PC-3 (cell line): ENCODE measurements around the gene GNAZ. TPM values are rescaled to one million over a fixed set of nuclear protein-coding genes. Genes with fewer than 3 reads are reported as not detected.

ENCODE experiments used
- ATAC-seq: fragments of 200-7000 bp; cut with Tn5 transposase; 2 replicates; pipeline ENCODE4 v1.9.1; 2020; ENCODE audit warnings: mild to moderate bottlenecking, moderate library complexity
- BruUV-seq: library from RNA; stranded (reverse); fragments of 400-500 nt; replicated peaks from 2 replicates; lab custom pipeline; 2021; lab: Mats Ljungman, UMichigan
- CTCF ChIA-PET: fragments of 300-600 bp; sonication (Branson Sonifier 250); formaldehyde crosslinking; loops from one replicate; lab custom pipeline; 2022; ENCODE audit warnings: antibody characterized with exemption; lab: Charles Lee
- POLR2A ChIA-PET: fragments of 300-600 bp; sonication (Branson Sonifier 250); formaldehyde crosslinking; loops from one replicate; lab custom pipeline; 2022; ENCODE audit warnings: antibody characterized with exemption; ENCODE audit not compliant: unreplicated experiment; lab: Charles Lee
- DNase-seq: peaks from one replicate; pipeline ENCODE4 v3.0.0-alpha.2; 2015
- H2AFZ ChIP-seq: fragments of 300-600 bp; sonication (generic); 2 replicates; pipeline ENCODE4 v1.6.0; 2016; ENCODE audit warnings: antibody characterized with exemption, low read length
- H3F3A ChIP-seq: fragments of 300-600 bp; sonication (generic); one replicate; pipeline ENCODE4 v1.6.0; 2017; ENCODE audit warnings: antibody characterized with exemption, low read length, control low read depth, mild to moderate bottlenecking; ENCODE audit not compliant: unreplicated experiment
- H3K27ac ChIP-seq: fragments of 300-600 bp; sonication (generic); 2 replicates; pipeline ENCODE4 v1.5.1; 2016; ENCODE audit warnings: mild to moderate bottlenecking, low read length
- H3K27me3 ChIP-seq: fragments of 300-600 bp; sonication (generic); 2 replicates; pipeline ENCODE4 v1.6.1; 2016; ENCODE audit warnings: low read length, mixed read lengths
- H3K36me3 ChIP-seq: fragments of 300-600 bp; sonication (generic); 2 replicates; pipeline ENCODE4 v1.6.1; 2016; ENCODE audit warnings: low read depth, mixed run types, low read length, mixed read lengths
- H3K4me1 ChIP-seq: fragments of 300-600 bp; sonication (generic); 2 replicates; pipeline ENCODE4 v1.5.1; 2016; ENCODE audit warnings: low read length; ENCODE audit not compliant: insufficient read depth
- H3K4me2 ChIP-seq: fragments of 300-600 bp; sonication (generic); 2 replicates; pipeline ENCODE4 v1.6.0; 2016; ENCODE audit warnings: low read length
- H3K4me3 ChIP-seq: fragments of 300-600 bp; sonication (generic); 2 replicates; pipeline ENCODE4 v1.5.1; 2016; ENCODE audit warnings: mild to moderate bottlenecking, low read length, mixed read lengths
- H3K79me2 ChIP-seq: fragments of 300-600 bp; sonication (generic); 2 replicates; pipeline ENCODE4 v1.6.1; 2017; ENCODE audit warnings: low read length, mixed read lengths
- H3K9ac ChIP-seq: fragments of 300-600 bp; sonication (generic); 2 replicates; pipeline ENCODE4 v1.6.0; 2016; ENCODE audit warnings: mild to moderate bottlenecking, low read length
- H3K9me2 ChIP-seq: fragments of 300-600 bp; sonication (generic); replicated peaks from 2 replicates; pipeline ENCODE4 v1.6.1; 2016; ENCODE audit warnings: mixed run types, low read length, mixed read lengths
- H3K9me3 ChIP-seq: fragments of 300-600 bp; sonication (generic); 2 replicates; pipeline ENCODE4 v1.6.1; 2016; ENCODE audit warnings: low read length, mixed read lengths
- H4K20me1 ChIP-seq: fragments of 300-600 bp; sonication (generic); 2 replicates; pipeline ENCODE4 v1.6.1; 2016; ENCODE audit warnings: low read length, mixed read lengths
- CTCF ChIP-seq: fragments of 300-600 bp; sonication (generic); conservative IDR thresholded peaks from 2 replicates; pipeline ENCODE4 v1.5.1; 2017; ENCODE audit warnings: antibody characterized with exemption, low read depth, mild to moderate bottlenecking, low read length
- EZH2 ChIP-seq: fragments of 300-600 bp; sonication (generic); IDR thresholded peaks from one replicate; pipeline ENCODE4 v1.6.1; 2017; ENCODE audit warnings: antibody characterized with exemption, mild to moderate bottlenecking, low read length; ENCODE audit not compliant: unreplicated experiment
- EZH2phosphoT487 ChIP-seq: fragments of 300-600 bp; sonication (generic); IDR thresholded peaks from 2 replicates; pipeline ENCODE4 v1.6.1; 2018; ENCODE audit warnings: mild to moderate bottlenecking, antibody characterized with exemption, low read length, borderline replicate concordance
- intact Hi-C: fragments of 100-400 bp; cut with micrococcal nuclease; formaldehyde crosslinking; loops from 2 replicates; pipeline ENCODE4 v1.9.0; 2023
- total RNA-seq: library from RNA; depleted of rRNA; stranded (reverse); fragments of >200 nt; gene quantifications from 2 replicates; pipeline ENCODE4 v1.2.3, GENCODE V29; 2014

GNAZ gene
- total RNA-seq, 1 experiment from 2014 or later, result 14.4 TPM

DNA sequence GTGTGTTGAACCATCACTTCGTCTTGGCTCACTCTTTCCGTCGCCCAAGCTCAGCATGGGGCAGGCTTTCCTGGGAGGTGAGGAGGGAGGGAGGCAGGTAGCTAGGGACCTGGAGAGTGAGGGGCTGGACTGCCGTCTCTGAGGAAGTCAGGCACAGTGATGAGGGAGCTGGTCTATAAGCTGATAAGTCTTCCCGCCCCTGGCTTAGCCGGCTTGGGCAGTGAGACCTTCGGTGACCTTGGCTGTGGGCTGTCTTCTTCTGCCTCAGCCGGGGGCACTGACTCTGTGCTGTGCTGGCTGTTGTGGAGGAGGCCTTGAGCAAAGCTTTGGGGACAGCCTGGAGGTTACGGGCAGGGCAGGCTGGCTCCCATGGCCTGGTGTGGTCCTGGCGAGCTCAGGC, 18.7 kb downstream of the GNAZ start:
- no peak overlapping the region for H3K4me3 ChIP-seq
- H3K9ac ChIP-seq, result no peak overlapping the region
- H3K9me2 ChIP-seq, result no peaks in the 10 kb centered on the region
- no peak for DNase-seq
- no peaks in the 10 kb centered on the region for H3K9me3 ChIP-seq
- intact Hi-C loops, result no loop called here
- H3K27ac ChIP-seq, result no peak overlapping the region
- H3F3A ChIP-seq, result no peaks in the 10 kb centered on the region
- no peaks in the 10 kb centered on the region for H4K20me1 ChIP-seq
- no TSS peak for BruUV-seq
- H3K4me2 ChIP-seq, result no peak overlapping the region
- H3K27me3 ChIP-seq, result no peaks in the 10 kb centered on the region
- H3K36me3 ChIP-seq, result no peaks in the 10 kb centered on the region
- no peaks in the 10 kb centered on the region for H3K79me2 ChIP-seq
- no peak for TF ChIP-seq CTCF
- no peak for TF ChIP-seq EZH2
- TF ChIP-seq EZH2phosphoT487, result no peak
- H2AFZ ChIP-seq, result no peak overlapping the region
- no peak for ATAC-seq
- POLR2A ChIA-PET, result no interaction called here
- CTCF ChIA-PET, result no interaction called here
- H3K4me1 ChIP-seq, result no peaks in the 10 kb centered on the region

DNA sequence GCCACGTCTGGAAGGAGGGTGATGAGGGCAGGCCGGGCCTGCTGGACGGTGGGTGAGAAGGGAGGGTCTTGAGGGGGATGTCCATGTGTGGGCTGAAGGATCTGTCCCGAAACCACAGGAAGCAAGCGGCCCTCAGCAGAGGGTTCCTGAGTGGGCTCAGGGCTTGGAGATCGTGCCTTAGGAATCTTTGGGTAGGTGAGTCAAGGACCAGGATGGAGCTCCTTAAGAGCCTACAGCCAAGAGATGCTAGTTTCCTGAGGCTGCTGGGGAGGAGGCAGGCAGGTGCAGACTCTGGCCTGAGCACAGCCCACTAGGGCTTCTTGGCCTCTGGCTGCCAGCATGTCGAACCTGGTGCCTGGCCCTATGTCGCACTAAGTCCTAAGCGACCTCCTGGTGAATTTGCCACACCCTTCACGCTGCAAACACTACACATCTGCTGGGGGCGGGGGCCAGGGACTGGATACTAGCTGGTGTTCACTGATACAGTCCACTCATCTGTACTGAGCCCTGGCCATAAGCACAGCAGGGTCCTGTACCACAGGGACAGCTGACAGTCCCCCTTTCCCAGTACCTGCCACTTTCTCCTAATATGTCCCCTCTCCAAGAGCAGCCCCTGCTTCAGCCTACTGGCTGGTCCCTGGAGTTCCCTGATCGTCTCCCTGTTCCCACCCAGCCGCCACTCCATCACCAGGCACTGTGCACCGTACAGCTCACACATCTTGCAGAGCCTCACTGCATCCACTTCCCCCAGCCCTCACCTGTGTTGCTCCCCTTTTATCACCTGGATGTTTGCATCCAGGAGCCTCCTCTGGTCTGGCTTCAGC, 19.5 kb downstream of the GNAZ start:
- TF ChIP-seq EZH2 (no peak), EZH2phosphoT487 (no peak), CTCF (no peak)
- ChIA-PET CTCF (no interaction called here), POLR2A (no interaction called here)
- H3K4me3 ChIP-seq, result no peak overlapping the region
- H3K79me2 ChIP-seq, result no peaks in the 10 kb centered on the region
- no peaks in the 10 kb centered on the region for H3F3A ChIP-seq
- H3K9ac ChIP-seq, result no peak overlapping the region
- intact Hi-C loops, result no loop called here
- no peaks in the 10 kb centered on the region for H3K36me3 ChIP-seq
- no TSS peak for BruUV-seq
- H2AFZ ChIP-seq, result no peak overlapping the region
- no peaks in the 10 kb centered on the region for H3K9me3 ChIP-seq
- no peaks in the 10 kb centered on the region for H4K20me1 ChIP-seq
- H3K27me3 ChIP-seq, result no peaks in the 10 kb centered on the region
- H3K9me2 ChIP-seq, result no peaks in the 10 kb centered on the region
- no peaks in the 10 kb centered on the region for H3K4me1 ChIP-seq
- no peak overlapping the region for H3K27ac ChIP-seq
- ATAC-seq (no peak), DNase-seq (no peak)
- no peak overlapping the region for H3K4me2 ChIP-seq

- no TSS peak for BruUV-seq
- ChIA-PET POLR2A (no interaction called here), CTCF (no interaction called here)
- no peak for ATAC-seq
- Histone ChIP-seq H3K27me3 (no peaks in the 10 kb centered on the region), H3K79me2 (no peaks in the 10 kb centered on the region), H3K36me3 (no peaks in the 10 kb centered on the region), H3K27ac (no peak overlapping the region), H3K4me1 (no peaks in the 10 kb centered on the region), H3K9ac (no peak overlapping the region), H3K4me2 (no peak overlapping the region), H2AFZ (no peak overlapping the region), H3F3A (no peaks in the 10 kb centered on the region), H3K4me3 (no peak overlapping the region), H3K9me2 (no peaks in the 10 kb centered on the region), H4K20me1 (no peaks in the 10 kb centered on the region), H3K9me3 (no peaks in the 10 kb centered on the region)
- intact Hi-C loops, result no loop called here
- DNase-seq, result no peak
- TF ChIP-seq EZH2 (no peak), CTCF (no peak), EZH2phosphoT487 (no peak)
These were observed 20.1 kb downstream of the GNAZ start for GRCh38 chr22:23090457-23090835.
